ENCODE results near the gene LGSN. TPM values are rescaled to one million over a fixed set of nuclear protein-coding genes. Genes with fewer than 3 reads are reported as not detected.

The LGSN gene
- total and polyA plus RNA-seq, 4 donors: 0.04 to 3.5 (median 0.91) TPM

DNA sequence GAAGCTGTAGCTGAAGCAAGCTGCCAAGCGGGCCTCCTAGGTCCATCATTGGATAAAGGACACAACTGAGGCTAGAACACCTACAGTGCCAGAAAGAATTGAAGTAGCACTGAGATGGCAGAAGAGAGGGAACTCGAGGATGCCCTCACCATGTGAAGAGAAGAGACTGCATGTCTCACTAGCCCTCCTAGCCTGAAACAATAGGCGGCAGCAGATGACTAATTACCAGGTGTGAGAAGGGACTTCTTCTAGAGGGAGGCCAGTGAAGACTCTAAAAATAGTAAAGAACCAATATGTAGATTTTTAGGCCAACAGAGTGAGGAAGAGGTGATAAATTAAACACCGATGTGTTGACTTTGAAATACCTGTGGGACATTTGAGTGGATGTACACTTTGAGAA is 50.3 kb downstream of the LGSN start:
- Histone ChIP-seq H3K9me3 (ENCODE audit: control insufficient read depth in 4 of 4, insufficient read depth in 3 of 4, low read length in 3 of 4) (no peaks in the 10 kb centered on the region), H3K27ac (ENCODE audit: low read depth in 1 of 2, low read length in 1 of 2) (no peak overlapping the region), H3K9ac (ENCODE audit: insufficient read depth in 1 of 2, low read length in 2 of 2) (no peak overlapping the region), H3K36me3 (ENCODE audit: control insufficient read depth in 4 of 4, insufficient read depth in 4 of 4, low read length in 4 of 4) (no peaks in the 10 kb centered on the region), H3K4me3 (no peak overlapping the region), H3K27me3 (ENCODE audit: control insufficient read depth in 3 of 3, insufficient read depth in 3 of 3, low read length in 2 of 3) (no peaks in the 10 kb centered on the region), H3K4me1 (ENCODE audit: control insufficient read depth in 5 of 5, insufficient read depth in 5 of 5, low read length in 5 of 5) (peaks cover 0 to 10% (median 0%) of the 10 kb centered on the region in 5 donors)
- TF ChIP-seq, protein P1, sequence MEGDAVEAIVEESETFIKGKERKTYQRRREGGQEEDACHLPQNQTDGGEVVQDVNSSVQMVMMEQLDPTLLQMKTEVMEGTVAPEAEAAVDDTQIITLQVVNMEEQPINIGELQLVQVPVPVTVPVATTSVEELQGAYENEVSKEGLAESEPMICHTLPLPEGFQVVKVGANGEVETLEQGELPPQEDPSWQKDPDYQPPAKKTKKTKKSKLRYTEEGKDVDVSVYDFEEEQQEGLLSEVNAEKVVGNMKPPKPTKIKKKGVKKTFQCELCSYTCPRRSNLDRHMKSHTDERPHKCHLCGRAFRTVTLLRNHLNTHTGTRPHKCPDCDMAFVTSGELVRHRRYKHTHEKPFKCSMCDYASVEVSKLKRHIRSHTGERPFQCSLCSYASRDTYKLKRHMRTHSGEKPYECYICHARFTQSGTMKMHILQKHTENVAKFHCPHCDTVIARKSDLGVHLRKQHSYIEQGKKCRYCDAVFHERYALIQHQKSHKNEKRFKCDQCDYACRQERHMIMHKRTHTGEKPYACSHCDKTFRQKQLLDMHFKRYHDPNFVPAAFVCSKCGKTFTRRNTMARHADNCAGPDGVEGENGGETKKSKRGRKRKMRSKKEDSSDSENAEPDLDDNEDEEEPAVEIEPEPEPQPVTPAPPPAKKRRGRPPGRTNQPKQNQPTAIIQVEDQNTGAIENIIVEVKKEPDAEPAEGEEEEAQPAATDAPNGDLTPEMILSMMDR (IDR thresholded peaks at IDR 0.05; ENCODE audit: control extremely low read depth, extremely low read depth): no peak
- ATAC-seq (ENCODE audit: insufficient read depth, low FRiP score) (no peak), DNase-seq (no peak)
- 76 to 85% methylated on average over 4 of the region's 4 CpGs for WGBS, 2 donors

DNA sequence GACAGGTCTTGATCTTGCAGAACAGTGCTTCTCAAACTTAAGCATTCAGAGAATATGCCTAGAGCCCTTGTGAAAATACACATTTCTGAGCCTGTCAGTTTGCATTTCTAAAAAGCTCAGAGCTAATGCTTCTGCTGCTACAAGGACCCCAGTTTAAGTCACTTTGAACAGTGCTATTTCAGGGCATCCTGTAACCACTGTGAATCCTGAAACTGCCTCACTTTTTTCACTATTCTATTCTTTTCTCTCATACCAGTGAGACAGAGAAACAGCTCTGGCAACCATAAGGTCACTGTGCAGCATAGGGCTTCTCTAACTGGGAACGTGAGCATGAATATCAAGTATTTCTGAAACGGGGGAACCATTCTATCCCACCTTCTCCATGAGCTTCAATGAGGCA is 51.2 kb downstream of the LGSN start:
- Histone ChIP-seq H3K27me3 (ENCODE audit: control insufficient read depth in 3 of 3, insufficient read depth in 3 of 3, low read length in 2 of 3) (no peaks in the 10 kb centered on the region), H3K27ac (ENCODE audit: low read depth in 1 of 2, low read length in 1 of 2) (no peak overlapping the region), H3K9ac (ENCODE audit: insufficient read depth in 1 of 2, low read length in 2 of 2) (no peak overlapping the region), H3K4me3 (no peak overlapping the region), H3K36me3 (ENCODE audit: control insufficient read depth in 4 of 4, insufficient read depth in 4 of 4, low read length in 4 of 4) (no peaks in the 10 kb centered on the region), H3K9me3 (ENCODE audit: control insufficient read depth in 4 of 4, insufficient read depth in 3 of 4, low read length in 3 of 4) (no peaks in the 10 kb centered on the region), H3K4me1 (ENCODE audit: control insufficient read depth in 5 of 5, insufficient read depth in 5 of 5, low read length in 5 of 5) (peaks cover 0 to 10% (median 0%) of the 10 kb centered on the region in 5 donors)
- TF ChIP-seq, protein P1 (IDR thresholded peaks at IDR 0.05; ENCODE audit: control extremely low read depth, extremely low read depth): no peak
- ATAC-seq (ENCODE audit: insufficient read depth, low FRiP score): no peak
- WGBS, 2 donors: 69 to 88% methylated on average over 2 of the region's 2 CpGs
- no peak for DNase-seq

DNA sequence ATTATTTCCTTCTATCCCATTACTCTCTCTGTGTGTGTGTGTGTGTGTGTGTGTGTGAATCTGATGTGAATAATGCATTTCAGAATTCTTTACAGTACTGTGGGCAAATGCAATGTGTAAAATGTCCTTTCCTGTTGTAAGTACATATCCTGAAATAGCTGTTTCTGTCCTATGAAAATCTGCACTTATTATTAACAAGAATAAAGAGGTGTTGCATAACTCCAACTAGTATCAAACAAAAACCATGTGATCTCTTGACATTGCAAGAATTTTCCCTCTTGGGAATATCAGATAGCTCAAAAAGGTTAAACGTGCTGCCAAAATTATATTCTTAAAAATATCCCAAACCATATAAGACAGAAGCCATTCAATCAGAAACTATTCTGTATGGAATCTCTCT is 52.0 kb downstream of the LGSN start:
- no peaks in the 10 kb centered on the region for H3K9me3 ChIP-seq (ENCODE audit: control insufficient read depth in 4 of 4, insufficient read depth in 3 of 4, low read length in 3 of 4)
- WGBS, 2 donors: 44 to 69% methylated on average over 1 of the region's 1 CpG
- H3K27ac ChIP-seq (ENCODE audit: low read depth in 1 of 2, low read length in 1 of 2): no peak overlapping the region
- ATAC-seq (ENCODE audit: insufficient read depth, low FRiP score): no peak
- H3K27me3 ChIP-seq (ENCODE audit: control insufficient read depth in 3 of 3, insufficient read depth in 3 of 3, low read length in 2 of 3): no peaks in the 10 kb centered on the region
- H3K9ac ChIP-seq (ENCODE audit: insufficient read depth in 1 of 2, low read length in 2 of 2): no peak overlapping the region
- TF ChIP-seq, protein P1 (IDR thresholded peaks at IDR 0.05; ENCODE audit: control extremely low read depth, extremely low read depth): no peak
- DNase-seq: peak in 2 of 3 donors; percentile 12 to 34
- H3K36me3 ChIP-seq (ENCODE audit: control insufficient read depth in 4 of 4, insufficient read depth in 4 of 4, low read length in 4 of 4): no peaks in the 10 kb centered on the region
- H3K4me3 ChIP-seq: no peak overlapping the region
- H3K4me1 ChIP-seq (ENCODE audit: control insufficient read depth in 5 of 5, insufficient read depth in 5 of 5, low read length in 5 of 5): peaks cover 0 to 10% (median 0%) of the 10 kb centered on the region in 5 donors

DNA sequence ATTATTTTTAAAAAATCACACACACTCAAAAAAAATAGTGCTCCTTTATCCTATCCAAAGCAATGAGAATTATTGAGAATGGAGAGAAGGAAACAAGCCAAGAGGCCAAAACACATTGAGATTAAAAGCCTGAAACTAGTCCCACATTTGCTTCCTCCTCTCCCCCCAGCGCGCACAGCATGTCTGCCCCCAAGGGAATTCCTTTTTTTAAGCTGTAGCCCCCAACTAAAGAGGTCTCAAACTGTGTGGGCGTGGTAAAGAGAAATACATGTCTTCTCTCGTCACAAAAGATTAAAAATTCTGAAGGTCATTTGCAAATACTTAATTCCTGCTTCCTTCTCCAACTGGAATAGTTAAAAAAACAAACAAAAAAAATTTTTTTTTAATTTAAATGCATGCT is 52.7 kb downstream of the LGSN start:
- Histone ChIP-seq H3K27me3 (ENCODE audit: control insufficient read depth in 3 of 3, insufficient read depth in 3 of 3, low read length in 2 of 3) (no peaks in the 10 kb centered on the region), H3K4me1 (ENCODE audit: control insufficient read depth in 5 of 5, insufficient read depth in 5 of 5, low read length in 5 of 5) (peaks cover 0 to 10% (median 0%) of the 10 kb centered on the region in 5 donors), H3K4me3 (no peak overlapping the region), H3K36me3 (ENCODE audit: control insufficient read depth in 4 of 4, insufficient read depth in 4 of 4, low read length in 4 of 4) (no peaks in the 10 kb centered on the region), H3K9me3 (ENCODE audit: control insufficient read depth in 4 of 4, insufficient read depth in 3 of 4, low read length in 3 of 4) (no peaks in the 10 kb centered on the region), H3K27ac (ENCODE audit: low read depth in 1 of 2, low read length in 1 of 2) (no peak overlapping the region), H3K9ac (ENCODE audit: insufficient read depth in 1 of 2, low read length in 2 of 2) (no peak overlapping the region)
- ATAC-seq (ENCODE audit: insufficient read depth, low FRiP score): no peak
- DNase-seq: no peak
- TF ChIP-seq, protein P1 (IDR thresholded peaks at IDR 0.05; ENCODE audit: control extremely low read depth, extremely low read depth): no peak
- WGBS, 2 donors: 73 to 79% methylated on average over 4 of the region's 4 CpGs

Data from lung (tissue), 12 donors.